ENCODE results near the gene NPM3. TPM values are rescaled to one million over a fixed set of nuclear protein-coding genes. Genes with fewer than 3 reads are reported as not detected.

The NPM3 gene
- total and polyA plus RNA-seq, 2 of the 13 experiments (the other 11 are each of a cell fraction or from before 2014, with no cell fraction given), result 47.6 to 129 TPM

DNA sequence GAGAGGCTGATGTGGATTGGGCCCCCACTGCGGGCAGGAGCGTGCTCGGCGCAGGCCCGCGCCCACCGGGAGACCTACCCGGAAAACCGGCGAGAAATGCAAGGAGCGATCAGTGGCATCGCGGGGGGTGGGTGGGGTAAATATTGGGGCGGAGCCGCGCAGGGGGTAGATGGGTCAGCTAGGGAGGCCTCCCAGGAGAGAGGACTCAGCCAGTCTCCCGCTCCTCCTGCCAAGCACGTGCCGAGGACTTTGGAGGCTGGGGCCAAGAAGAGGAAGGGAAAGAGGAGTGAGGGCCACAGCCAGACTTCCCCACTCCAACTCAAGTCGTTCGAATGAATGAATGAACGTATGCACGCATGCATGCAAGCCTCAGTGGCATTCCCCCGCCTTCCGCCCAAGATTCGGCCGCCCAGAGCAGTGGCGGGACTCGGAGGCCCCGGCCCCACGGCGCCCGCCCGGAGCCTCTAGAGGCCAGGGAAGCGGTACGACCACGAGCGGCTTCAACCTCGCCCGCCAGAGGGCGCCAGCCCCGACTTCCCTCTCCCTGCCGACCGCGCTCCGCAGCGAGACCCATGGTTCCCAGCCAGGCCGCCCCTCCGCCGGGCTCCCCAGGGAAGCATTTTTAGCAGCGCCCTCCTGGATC, 3.6 kb downstream of the NPM3 start (continued):
- TF ChIP-seq, protein P1, sequence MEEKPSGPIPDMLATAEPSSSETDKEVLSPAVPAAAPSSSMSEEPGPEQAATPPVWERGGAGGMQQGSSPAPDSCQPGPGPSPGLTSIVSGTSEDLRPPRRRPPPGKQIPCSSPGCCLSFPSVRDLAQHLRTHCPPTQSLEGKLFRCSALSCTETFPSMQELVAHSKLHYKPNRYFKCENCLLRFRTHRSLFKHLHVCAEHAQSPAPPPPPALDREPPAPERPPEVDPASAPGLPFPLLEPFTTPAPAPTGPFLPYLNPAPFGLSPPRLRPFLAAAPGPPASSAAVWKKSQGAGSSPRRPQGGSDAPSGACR (CRISPR knock-in tag; IDR thresholded peaks at IDR 0.05), result no peak
- TF ChIP-seq STAG1 (CRISPR knock-in tag; IDR thresholded peaks at IDR 0.05), result peak; percentile 27
- TF ChIP-seq ZNF430 (CRISPR knock-in tag; IDR thresholded peaks at IDR 0.05), result no peak
- no peak for TF ChIP-seq ZNF598 (CRISPR knock-in tag; IDR thresholded peaks at IDR 0.05; ENCODE audit: borderline replicate concordance)
- no peak for TF ChIP-seq PHF5A (CRISPR knock-in tag; IDR thresholded peaks at IDR 0.05; ENCODE audit: low read depth, unreplicated experiment)
- TF ChIP-seq ZNF512 (CRISPR knock-in tag; IDR thresholded peaks at IDR 0.05), result no peak
- TF ChIP-seq, protein P2, sequence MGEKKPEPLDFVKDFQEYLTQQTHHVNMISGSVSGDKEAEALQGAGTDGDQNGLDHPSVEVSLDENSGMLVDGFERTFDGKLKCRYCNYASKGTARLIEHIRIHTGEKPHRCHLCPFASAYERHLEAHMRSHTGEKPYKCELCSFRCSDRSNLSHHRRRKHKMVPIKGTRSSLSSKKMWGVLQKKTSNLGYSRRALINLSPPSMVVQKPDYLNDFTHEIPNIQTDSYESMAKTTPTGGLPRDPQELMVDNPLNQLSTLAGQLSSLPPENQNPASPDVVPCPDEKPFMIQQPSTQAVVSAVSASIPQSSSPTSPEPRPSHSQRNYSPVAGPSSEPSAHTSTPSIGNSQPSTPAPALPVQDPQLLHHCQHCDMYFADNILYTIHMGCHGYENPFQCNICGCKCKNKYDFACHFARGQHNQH (CRISPR knock-in tag; IDR thresholded peaks at IDR 0.05), result no peak
- no peak for TF ChIP-seq MNT (IDR thresholded peaks at IDR 0.05)
- no peak for TF ChIP-seq ZNF225 (CRISPR knock-in tag; IDR thresholded peaks at IDR 0.05)
- no peak for TF ChIP-seq ZNF230 (CRISPR knock-in tag; IDR thresholded peaks at IDR 0.05)
- 0 out of 2 replicates have a peak, but pooled peaks have one; percentile 16 for TF ChIP-seq ZNF263 (CRISPR knock-in tag; IDR thresholded peaks at IDR 0.05)
- TF ChIP-seq RBFOX2 (IDR thresholded peaks at IDR 0.05; ENCODE audit: low read depth, low read length), result peak; percentile 48; the same call in 1 of the 2 replicates
- TF ChIP-seq KDM2A (CRISPR knock-in tag; IDR thresholded peaks at IDR 0.05; ENCODE audit: borderline replicate concordance, low read depth), result peak; percentile 45; the same call in 1 of the 2 replicates
- no peak for TF ChIP-seq ZNF7 (CRISPR knock-in tag; IDR thresholded peaks at IDR 0.05)
- no peak for TF ChIP-seq ELF1 (CRISPR knock-in tag; IDR thresholded peaks at IDR 0.05)
- no peak for TF ChIP-seq CENPT (CRISPR knock-in tag; IDR thresholded peaks at IDR 0.05; ENCODE audit: low read depth)
- no peak for TF ChIP-seq SSRP1 (CRISPR knock-in tag; IDR thresholded peaks at IDR 0.05)
- TF ChIP-seq ZSCAN21 (CRISPR knock-in tag; IDR thresholded peaks at IDR 0.05; ENCODE audit: borderline replicate concordance), result no peak
- TF ChIP-seq JUND (CRISPR knock-in tag; IDR thresholded peaks at IDR 0.05), result no peak
- no peak for TF ChIP-seq MTF2 (CRISPR knock-in tag; IDR thresholded peaks at IDR 0.05; ENCODE audit: borderline replicate concordance)
- no peak for TF ChIP-seq ZNF644 (CRISPR knock-in tag; IDR thresholded peaks at IDR 0.05; ENCODE audit: low read depth)
- TF ChIP-seq MEIS2 (CRISPR knock-in tag; IDR thresholded peaks at IDR 0.05), result peak; percentile 46; the same call in 1 of the 2 replicates
- TF ChIP-seq CREM (IDR thresholded peaks at IDR 0.05), result no peak
- no peak for TF ChIP-seq CREM (CRISPR knock-in tag; IDR thresholded peaks at IDR 0.05)
- TF ChIP-seq, protein P3, sequence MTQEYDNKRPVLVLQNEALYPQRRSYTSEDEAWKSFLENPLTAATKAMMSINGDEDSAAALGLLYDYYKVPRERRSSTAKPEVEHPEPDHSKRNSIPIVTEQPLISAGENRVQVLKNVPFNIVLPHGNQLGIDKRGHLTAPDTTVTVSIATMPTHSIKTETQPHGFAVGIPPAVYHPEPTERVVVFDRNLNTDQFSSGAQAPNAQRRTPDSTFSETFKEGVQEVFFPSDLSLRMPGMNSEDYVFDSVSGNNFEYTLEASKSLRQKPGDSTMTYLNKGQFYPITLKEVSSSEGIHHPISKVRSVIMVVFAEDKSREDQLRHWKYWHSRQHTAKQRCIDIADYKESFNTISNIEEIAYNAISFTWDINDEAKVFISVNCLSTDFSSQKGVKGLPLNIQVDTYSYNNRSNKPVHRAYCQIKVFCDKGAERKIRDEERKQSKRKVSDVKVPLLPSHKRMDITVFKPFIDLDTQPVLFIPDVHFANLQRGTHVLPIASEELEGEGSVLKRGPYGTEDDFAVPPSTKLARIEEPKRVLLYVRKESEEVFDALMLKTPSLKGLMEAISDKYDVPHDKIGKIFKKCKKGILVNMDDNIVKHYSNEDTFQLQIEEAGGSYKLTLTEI (CRISPR knock-in tag; conservative IDR thresholded peaks at IDR 0.05), result no peak

Data from HepG2 (cell line).